Activated T-cell treated with anti-CD3 and anti-CD28 coated beads, Interleukin-2, amount 50 U/mL, for 72 hours (primary cell): ENCODE results near the gene TRIM6. TPM values are rescaled to one million over a fixed set of nuclear protein-coding genes. Genes with fewer than 3 reads are reported as not detected.

ENCODE experiments used
- ATAC-seq, 2 donors: fragments of 150-1000 bp; cut with Tn5 transposase; replicated peaks in 1 of 2; 2 replicates each; pipeline ENCODE4 v1.10.0; 2021; ENCODE audit warnings: moderate library complexity in 2 of 2, mild to moderate bottlenecking in 1 of 2
- DNase-seq, 2 donors: peaks; one replicate each; pipeline ENCODE4 v3.0.0; 2021 to 2022; ENCODE audit warnings: mixed read lengths in 1 of 2
- H3K27ac Mint-ChIP-seq: one replicate; pipeline ENCODE4 v1.8.0; 2022; ENCODE audit warnings: mild to moderate bottlenecking, moderate library complexity, mixed read lengths
- H3K27me3 Mint-ChIP-seq: one replicate; pipeline ENCODE4 v1.8.0; 2022; ENCODE audit warnings: low read depth, mixed read lengths
- H3K36me3 Mint-ChIP-seq, 2 donors: one replicate each; pipeline ENCODE4 v1.8.0; 2022; ENCODE audit warnings: mixed read lengths in 2 of 2, mild to moderate bottlenecking in 1 of 2; ENCODE audit not compliant: insufficient read depth in 2 of 2
- H3K4me1 Mint-ChIP-seq: one replicate; pipeline ENCODE4 v1.8.0; 2022; ENCODE audit warnings: low read depth, mixed read lengths
- H3K4me3 Mint-ChIP-seq, 2 donors: one replicate each; pipeline ENCODE4 v1.8.0; 2022; ENCODE audit warnings: mild to moderate bottlenecking in 2 of 2, mixed read lengths in 2 of 2, moderate library complexity in 2 of 2
- H3K9me3 Mint-ChIP-seq, 2 donors: one replicate each; pipeline ENCODE4 v1.8.0; 2022; ENCODE audit warnings: mixed read lengths in 2 of 2
- total RNA-seq, 2 donors: library from RNA; stranded (reverse); gene quantifications; one replicate each; pipeline ENCODE4 v1.2.3, GENCODE V29; 2022

Gene TRIM6
- total RNA-seq, 2 donors from 2014 or later, result 1.6 TPM; not detected in 1

DNA sequence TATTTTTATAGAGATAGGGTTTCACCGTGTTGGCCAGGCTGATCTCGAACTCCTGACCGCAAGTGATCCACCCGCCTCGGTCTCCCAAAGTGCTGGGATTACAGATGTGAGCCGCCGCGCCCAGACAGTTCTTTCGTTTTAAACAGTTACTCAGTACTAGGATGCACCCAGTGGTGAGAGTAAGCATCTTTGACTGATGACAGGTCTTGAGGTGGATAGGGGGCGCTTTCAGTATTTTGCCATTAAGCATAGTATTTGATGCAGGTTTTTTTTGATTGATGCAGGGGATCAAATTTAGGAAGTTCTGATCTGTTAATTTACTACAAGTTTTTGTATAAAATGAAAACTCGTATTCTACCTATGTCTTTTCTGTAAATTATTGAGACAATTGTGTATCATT lies 15.2 kb downstream of the TRIM6 start:
- ATAC-seq (no peak), DNase-seq (no peak)
- Mint-ChIP-seq H3K4me3 (no peak overlapping the region), H3K9me3 (no peaks in the 10 kb centered on the region), H3K27me3 (no peaks in the 10 kb centered on the region), H3K36me3 (no peaks in the 10 kb centered on the region), H3K4me1 (no peaks in the 10 kb centered on the region), H3K27ac (no peak overlapping the region)

DNA sequence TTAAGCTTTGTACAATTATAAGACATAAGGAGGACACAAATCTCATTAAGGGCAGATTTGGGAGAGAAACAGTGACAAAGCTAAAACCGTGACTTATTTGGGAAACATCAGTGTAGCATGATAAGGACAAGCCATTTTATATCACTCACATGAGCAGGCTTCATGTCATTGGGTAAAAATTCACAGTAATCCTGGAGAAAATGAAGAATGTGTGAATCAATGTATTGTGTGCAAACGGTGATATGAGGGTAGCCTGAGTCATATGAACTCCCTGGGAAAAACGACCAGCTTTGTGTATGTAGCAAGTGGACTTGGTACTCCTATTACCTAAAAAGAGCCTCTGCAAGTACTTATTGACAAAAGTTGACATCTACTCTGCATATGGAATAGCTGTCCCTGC lies 22.4 kb downstream of the TRIM6 start:
- no peak for DNase-seq
- no peak overlapping the region for H3K4me3 Mint-ChIP-seq
- no peaks in the 10 kb centered on the region for H3K9me3 Mint-ChIP-seq
- H3K4me1 Mint-ChIP-seq, result peaks cover 3% of the 10 kb centered on the region
- no peak for ATAC-seq
- no peaks in the 10 kb centered on the region for H3K27me3 Mint-ChIP-seq
- H3K27ac Mint-ChIP-seq, result peak overlapping the region; percentile 34
- H3K36me3 Mint-ChIP-seq, result no peaks in the 10 kb centered on the region

DNA sequence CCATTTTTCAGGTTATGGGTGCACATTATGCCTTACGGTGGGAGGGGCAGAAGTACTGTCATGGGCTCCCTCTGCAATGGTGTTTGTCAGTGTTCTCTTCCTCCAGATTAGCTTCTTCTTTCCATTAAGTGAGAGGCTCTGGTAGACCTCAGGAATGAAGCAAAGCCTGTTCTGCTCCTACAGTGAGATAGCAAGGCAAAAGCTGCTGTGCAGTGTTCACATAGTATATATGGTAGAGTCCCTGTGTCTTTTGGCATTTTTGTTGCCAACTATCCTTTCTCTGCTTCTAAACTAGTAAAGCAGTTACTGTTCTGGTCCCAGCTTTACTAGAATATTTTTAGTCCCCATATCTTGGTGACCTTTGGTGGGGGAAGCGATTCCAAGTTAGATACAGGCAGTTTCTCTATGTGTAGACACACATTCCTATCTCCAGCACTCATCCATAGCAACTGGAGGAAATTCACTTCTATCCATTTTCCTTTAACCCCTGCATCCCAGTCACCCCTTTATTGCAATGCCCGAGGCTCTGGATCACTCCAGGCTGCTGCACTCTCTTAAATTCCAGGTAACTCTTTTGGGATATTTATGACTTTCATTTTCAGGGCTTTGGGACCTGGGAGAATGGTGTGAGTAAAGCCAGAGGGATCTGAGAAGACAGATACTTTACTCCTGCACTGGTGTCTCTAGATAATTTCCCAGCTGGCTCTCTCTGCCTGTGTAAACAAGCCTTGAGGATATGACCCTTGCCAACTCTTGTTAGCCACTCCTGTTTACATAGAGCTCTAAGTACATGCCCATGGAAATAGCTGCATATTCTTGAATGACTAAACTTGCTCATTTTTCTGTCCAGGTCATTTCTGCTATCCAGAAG lies 24.4 kb downstream of the TRIM6 start:
- DNase-seq (no peak), ATAC-seq (no peak)
- Mint-ChIP-seq H3K4me3 (no peak overlapping the region), H3K27me3 (no peaks in the 10 kb centered on the region), H3K9me3 (no peaks in the 10 kb centered on the region), H3K4me1 (peaks cover 17% of the 10 kb centered on the region), H3K27ac (no peak overlapping the region), H3K36me3 (peaks cover 0 to 2% of the 10 kb centered on the region in 2 donors)

DNA sequence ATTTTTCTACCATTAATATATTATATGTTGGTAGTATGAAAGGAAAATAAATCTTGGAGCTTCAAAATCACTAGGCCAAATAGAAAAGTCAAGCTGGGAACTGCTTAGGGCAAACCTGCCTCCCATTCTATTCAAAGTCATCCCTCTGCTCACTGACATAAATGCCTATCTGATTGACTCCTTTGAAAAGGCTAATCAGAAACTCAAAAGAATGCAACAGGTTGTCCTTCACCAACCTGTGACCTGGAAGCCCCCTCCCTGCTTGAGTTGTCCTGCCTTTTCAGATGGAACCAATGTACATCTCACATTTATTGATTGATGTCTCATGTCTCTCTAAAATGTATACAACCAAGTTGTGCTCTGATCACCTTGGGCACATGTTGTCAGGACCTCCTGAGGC lies 25.1 kb downstream of the TRIM6 start:
- Mint-ChIP-seq H3K27ac (no peak overlapping the region), H3K36me3 (peaks cover 2 to 3% of the 10 kb centered on the region in 2 donors), H3K9me3 (no peaks in the 10 kb centered on the region), H3K27me3 (no peaks in the 10 kb centered on the region), H3K4me3 (no peak overlapping the region), H3K4me1 (peaks cover 24% of the 10 kb centered on the region)
- DNase-seq, result no peak
- ATAC-seq, result no peak

DNA sequence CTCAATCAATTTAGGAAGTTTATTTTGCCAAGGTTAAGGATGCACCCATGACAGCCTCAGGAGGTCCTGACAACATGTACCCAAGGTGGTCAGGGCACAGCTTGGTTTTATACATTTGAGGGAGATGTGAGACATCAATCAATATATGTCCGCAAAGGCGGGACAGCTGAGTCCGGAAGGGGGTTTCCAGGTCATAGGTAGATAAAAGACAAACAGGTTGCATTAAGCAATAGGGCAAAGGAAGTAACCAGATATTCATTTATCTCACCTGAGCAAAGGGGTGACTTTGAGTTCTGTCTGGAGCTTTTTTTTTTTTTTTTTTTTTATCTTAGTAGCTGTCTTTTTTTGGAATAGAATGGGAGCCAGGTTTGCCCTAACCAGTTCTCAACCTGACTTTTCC lies 26.4 kb downstream of the TRIM6 start:
- Mint-ChIP-seq H3K4me1 (peaks cover 37% of the 10 kb centered on the region), H3K27me3 (no peaks in the 10 kb centered on the region), H3K27ac (no peak overlapping the region), H3K36me3 (peaks cover 2 to 3% of the 10 kb centered on the region in 2 donors), H3K9me3 (no peaks in the 10 kb centered on the region), H3K4me3 (no peak overlapping the region)
- ATAC-seq (no peak), DNase-seq (no peak)

DNA sequence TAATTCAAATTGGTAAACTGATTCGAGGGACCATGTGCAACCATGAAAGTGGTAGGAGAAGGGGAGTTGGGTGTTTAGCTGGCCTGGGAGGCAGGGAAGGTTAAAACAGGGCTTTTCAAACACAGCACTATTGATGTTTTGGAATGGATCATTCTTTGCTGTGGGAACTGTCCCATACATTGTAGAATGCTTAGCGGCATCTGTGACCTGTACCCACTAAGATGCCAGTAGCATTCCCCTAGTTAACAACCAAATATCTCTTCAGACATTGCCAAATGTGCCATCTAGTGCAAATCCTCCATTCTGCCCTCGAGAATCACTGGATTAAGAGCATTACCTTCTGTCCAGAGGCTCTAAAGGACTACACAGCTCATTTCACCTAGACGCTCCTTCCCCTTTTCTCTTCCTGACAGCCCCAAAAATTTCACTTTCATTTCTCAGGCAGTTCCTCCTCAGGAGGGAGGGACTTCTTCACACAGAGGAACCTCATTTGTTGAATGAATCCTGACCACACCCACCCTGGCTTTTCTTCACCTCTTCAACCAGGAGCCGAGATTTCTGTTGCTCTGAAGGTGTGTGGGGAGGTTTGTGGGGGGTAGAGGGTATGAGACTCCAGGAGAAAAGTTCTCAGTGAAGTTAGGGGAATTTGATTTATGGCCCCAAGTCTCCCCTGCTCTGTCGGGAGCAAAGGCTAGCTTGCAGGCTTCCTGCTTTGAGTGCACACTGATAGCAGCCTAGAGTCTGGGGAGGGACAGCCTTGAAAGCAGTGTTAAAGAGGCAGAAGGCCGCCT lies 28.2 kb downstream of the TRIM6 start, which contains the start of gene TRIM34:
Gene TRIM34, plus strand, starts transcription at position 513 of the 791 bp plus-strand sequence. CDS start 7,331 bp downstream, outside the sequence.
- ATAC-seq, result peak; percentile 97
- peak; percentile 67 to 73 for DNase-seq
- peaks cover 2 to 3% of the 10 kb centered on the region in 2 donors for H3K36me3 Mint-ChIP-seq
- H3K27ac Mint-ChIP-seq, result peak within 1 kb of the TSS; percentile 90
- H3K27me3 Mint-ChIP-seq, result no peaks in the 10 kb centered on the region
- H3K4me1 Mint-ChIP-seq, result peaks cover 39% of the 10 kb centered on the region
- H3K9me3 Mint-ChIP-seq, result peaks cover 0 to 2% of the 10 kb centered on the region in 2 donors
- H3K4me3 Mint-ChIP-seq, result peak within 1 kb of the TSS; percentile 89 to 90

DNA sequence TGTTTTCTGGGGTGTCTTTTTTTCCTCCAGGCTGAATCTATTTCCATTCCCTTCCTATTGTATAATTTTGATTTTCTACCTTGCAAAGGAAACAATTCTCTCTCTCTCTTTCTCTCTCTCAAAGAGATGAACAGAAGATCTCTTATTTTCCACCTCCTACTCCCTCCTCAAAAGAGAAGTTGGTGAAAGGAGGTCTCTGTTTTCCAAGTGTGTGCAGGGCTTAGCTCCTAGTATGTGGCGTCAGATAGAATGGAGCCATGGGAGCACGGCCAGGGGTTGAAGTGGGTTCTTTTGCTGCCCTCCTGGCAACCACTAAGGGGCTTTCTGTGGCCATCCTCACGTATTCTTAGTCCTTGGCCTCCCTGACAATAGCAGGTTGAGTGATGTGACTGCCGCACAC lies 28.8 kb downstream of the TRIM6 start:
- H3K4me1 Mint-ChIP-seq, result peaks cover 39% of the 10 kb centered on the region
- peak overlapping the region; percentile 90 for H3K27ac Mint-ChIP-seq
- no peak for ATAC-seq

DNA sequence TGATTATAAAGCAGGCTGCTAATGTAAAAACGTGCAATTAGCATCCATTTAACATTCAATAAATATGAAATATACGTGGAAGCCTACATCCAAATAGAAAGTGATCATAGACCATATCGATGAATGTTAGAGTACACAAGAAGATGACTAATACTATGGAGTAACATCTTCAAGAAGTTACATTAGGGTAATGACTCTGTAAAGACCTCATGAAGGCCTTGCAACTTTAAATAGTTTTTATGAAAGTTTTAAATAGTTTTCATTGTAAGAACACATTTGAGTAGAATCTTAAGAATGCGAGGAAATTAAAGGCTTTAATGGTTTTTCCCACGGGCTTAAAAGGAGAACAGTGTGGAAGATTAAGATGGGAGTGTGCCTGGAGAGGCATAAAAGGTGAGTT lies 29.8 kb downstream of the TRIM6 start:
- H3K36me3 Mint-ChIP-seq, result peaks cover 2 to 3% of the 10 kb centered on the region in 2 donors
- H3K9me3 Mint-ChIP-seq, result peaks cover 0 to 2% of the 10 kb centered on the region in 2 donors
- H3K4me3 Mint-ChIP-seq, result peak overlapping the region; percentile 89 to 90
- ATAC-seq (no peak), DNase-seq (no peak)
- H3K27ac Mint-ChIP-seq, result peak overlapping the region; percentile 90
- H3K27me3 Mint-ChIP-seq, result no peaks in the 10 kb centered on the region
- H3K4me1 Mint-ChIP-seq, result peaks cover 42% of the 10 kb centered on the region

More for the DNA sequence above, 28.8 kb downstream of the TRIM6 start:
- peak overlapping the region; percentile 89 to 90 for H3K4me3 Mint-ChIP-seq
- peaks cover 0 to 2% of the 10 kb centered on the region in 2 donors for H3K9me3 Mint-ChIP-seq
- H3K27me3 Mint-ChIP-seq, result no peaks in the 10 kb centered on the region
- no peak for DNase-seq
- H3K36me3 Mint-ChIP-seq, result peaks cover 2 to 3% of the 10 kb centered on the region in 2 donors

DNA sequence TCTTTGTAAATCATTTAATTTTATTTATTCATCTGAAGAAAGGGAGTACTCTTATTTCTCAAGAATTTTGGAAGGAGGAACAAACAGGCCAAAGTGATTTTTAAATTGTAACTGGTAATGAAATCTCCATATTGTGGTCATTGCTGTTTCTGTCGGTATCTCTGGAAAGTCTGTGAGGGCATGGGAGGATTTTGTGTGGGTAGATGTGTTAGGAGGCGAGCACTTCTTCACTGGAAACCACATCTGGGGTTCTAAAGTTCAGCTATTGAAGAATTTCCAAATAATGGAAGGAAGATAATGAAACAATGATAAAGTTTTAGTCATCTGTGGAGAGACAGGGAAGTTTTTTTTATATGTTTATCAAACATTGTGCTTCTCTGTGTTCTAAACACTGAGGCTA lies 35.0 kb downstream of the TRIM6 start:
- no peak overlapping the region for H3K27ac Mint-ChIP-seq
- H3K4me3 Mint-ChIP-seq, result no peak overlapping the region
- DNase-seq (no peak), ATAC-seq (no peak)
- peaks cover 0 to 2% of the 10 kb centered on the region in 2 donors for H3K9me3 Mint-ChIP-seq
- no peaks in the 10 kb centered on the region for H3K27me3 Mint-ChIP-seq
- peaks cover 6% of the 10 kb centered on the region in 2 donors for H3K36me3 Mint-ChIP-seq
- H3K4me1 Mint-ChIP-seq, result peaks cover 33% of the 10 kb centered on the region

DNA sequence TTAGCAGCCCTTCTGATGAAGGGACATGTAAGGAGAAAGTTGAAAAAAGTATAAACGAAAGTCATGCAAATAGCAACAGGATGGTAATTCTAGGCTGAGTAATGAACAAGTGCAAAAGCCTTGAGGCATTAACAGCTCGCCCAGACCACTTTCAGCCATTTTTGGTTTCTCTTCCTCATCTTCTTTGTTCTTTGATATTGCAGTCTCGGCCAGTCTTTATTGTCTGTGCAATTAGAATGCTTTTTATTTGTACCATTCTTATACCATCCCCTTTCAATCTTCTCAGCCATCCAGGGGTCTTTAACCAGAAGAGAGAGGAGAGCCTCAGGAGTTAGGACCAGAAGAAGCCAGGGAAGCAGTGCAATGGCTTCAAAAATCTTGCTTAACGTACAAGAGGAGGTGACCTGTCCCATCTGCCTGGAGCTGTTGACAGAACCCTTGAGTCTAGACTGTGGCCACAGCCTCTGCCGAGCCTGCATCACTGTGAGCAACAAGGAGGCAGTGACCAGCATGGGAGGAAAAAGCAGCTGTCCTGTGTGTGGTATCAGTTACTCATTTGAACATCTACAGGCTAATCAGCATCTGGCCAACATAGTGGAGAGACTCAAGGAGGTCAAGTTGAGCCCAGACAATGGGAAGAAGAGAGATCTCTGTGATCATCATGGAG lies 35.7 kb downstream of the TRIM6 start:
- Mint-ChIP-seq H3K27ac (no peak overlapping the region), H3K36me3 (peaks cover 6 to 8% of the 10 kb centered on the region in 2 donors), H3K27me3 (no peaks in the 10 kb centered on the region), H3K9me3 (peaks cover 0 to 2% of the 10 kb centered on the region in 2 donors), H3K4me3 (no peak overlapping the region), H3K4me1 (peaks cover 26% of the 10 kb centered on the region)
- ATAC-seq (no peak), DNase-seq (no peak)

DNA sequence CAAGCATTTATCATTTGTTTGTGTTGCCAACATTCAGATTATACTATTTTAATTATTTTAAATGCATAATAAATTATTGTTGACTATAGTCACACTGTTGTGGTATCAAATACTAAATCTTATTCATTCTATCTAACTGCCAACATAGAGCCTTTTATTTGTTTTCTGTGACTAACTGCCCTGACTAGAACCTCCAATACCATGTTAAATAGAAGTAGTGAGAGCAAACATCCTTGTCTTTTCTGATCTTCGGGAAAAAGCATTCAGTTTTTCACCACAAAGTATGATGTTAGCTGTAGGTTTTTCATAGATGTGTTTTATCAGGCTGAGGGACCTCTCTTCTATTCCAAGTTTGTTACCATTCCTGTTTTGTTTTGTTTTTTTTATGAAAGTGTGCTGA lies 43.5 kb downstream of the TRIM6 start:
- Mint-ChIP-seq H3K27ac (no peak overlapping the region), H3K4me3 (no peak overlapping the region), H3K9me3 (no peaks in the 10 kb centered on the region), H3K36me3 (peaks cover 2 to 4% of the 10 kb centered on the region in 2 donors), H3K27me3 (no peaks in the 10 kb centered on the region), H3K4me1 (peaks cover 11% of the 10 kb centered on the region)
- no peak for DNase-seq
- ATAC-seq, result no peak

DNA sequence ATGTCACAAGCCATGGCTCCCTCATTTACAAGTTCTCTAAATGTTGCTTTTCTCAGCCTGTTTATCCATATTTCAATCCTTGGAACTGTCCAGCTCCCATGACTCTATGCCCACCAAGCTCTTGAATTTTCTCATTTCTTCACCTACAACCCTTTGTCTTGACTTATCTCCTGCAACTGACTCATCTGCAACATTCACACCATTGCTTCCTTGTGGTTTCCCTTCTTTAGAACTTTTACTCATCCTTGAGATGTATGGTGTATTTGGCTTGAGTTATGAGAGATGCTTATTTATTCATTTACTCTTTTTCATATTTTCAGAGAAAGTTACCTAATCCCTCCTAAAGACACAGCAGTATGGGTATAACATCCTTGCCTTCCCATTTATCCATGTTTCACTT lies 47.1 kb downstream of the TRIM6 start:
- ATAC-seq, result peak; percentile 77 to 89
- Mint-ChIP-seq H3K27me3 (no peaks in the 10 kb centered on the region), H3K9me3 (no peaks in the 10 kb centered on the region), H3K4me3 (no peak overlapping the region), H3K27ac (no peak overlapping the region), H3K36me3 (peaks cover 0 to 4% of the 10 kb centered on the region in 2 donors), H3K4me1 (peaks cover 11% of the 10 kb centered on the region)
- DNase-seq, result no peak

DNA sequence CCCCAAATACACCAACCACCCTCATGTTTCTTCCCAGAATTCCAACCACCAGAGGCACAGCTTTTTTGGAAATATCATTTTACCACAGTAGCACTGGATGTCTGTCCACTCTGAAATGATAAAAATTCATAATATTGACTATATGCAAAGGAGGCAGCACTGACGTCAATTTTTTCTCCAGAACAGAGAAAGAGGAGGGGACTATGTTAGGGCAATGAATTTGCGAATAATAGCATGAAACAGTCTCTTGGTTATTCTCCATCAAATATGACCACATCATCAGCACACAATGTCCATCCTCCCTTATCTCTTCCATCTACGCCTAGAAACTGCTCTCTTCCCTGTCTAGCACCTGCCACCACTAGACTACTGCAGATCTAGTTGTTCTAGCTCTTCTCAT lies 49.7 kb downstream of the TRIM6 start:
- Mint-ChIP-seq H3K27me3 (no peaks in the 10 kb centered on the region), H3K36me3 (peaks cover 0 to 3% of the 10 kb centered on the region in 2 donors), H3K27ac (no peak overlapping the region), H3K4me1 (peaks cover 11% of the 10 kb centered on the region), H3K4me3 (no peak overlapping the region), H3K9me3 (no peaks in the 10 kb centered on the region)
- no peak for ATAC-seq
- no peak for DNase-seq
